PC-3 (cell line): Measurements from ENCODE around the gene CCDC78. TPM values are rescaled to one million over a fixed set of nuclear protein-coding genes. Genes with fewer than 3 reads are reported as not detected.

Experiments
- ATAC-seq: fragments of 200-7000 bp; cut with Tn5 transposase; 2 replicates; pipeline ENCODE4 v1.9.1; 2020; ENCODE audit warnings: mild to moderate bottlenecking, moderate library complexity
- BruUV-seq: library from RNA; stranded (reverse); fragments of 400-500 nt; replicated peaks from 2 replicates; lab custom pipeline; 2021; lab: Mats Ljungman, UMichigan
- CTCF ChIA-PET: fragments of 300-600 bp; sonication (Branson Sonifier 250); formaldehyde crosslinking; loops from one replicate; lab custom pipeline; 2022; ENCODE audit warnings: antibody characterized with exemption; lab: Charles Lee
- POLR2A ChIA-PET: fragments of 300-600 bp; sonication (Branson Sonifier 250); formaldehyde crosslinking; loops from one replicate; lab custom pipeline; 2022; ENCODE audit warnings: antibody characterized with exemption; ENCODE audit not compliant: unreplicated experiment; lab: Charles Lee
- DNase-seq: peaks from one replicate; pipeline ENCODE4 v3.0.0-alpha.2; 2015
- H2AFZ ChIP-seq: fragments of 300-600 bp; sonication (generic); 2 replicates; pipeline ENCODE4 v1.6.0; 2016; ENCODE audit warnings: antibody characterized with exemption, low read length
- H3F3A ChIP-seq: fragments of 300-600 bp; sonication (generic); one replicate; pipeline ENCODE4 v1.6.0; 2017; ENCODE audit warnings: antibody characterized with exemption, low read length, control low read depth, mild to moderate bottlenecking; ENCODE audit not compliant: unreplicated experiment
- H3K27ac ChIP-seq: fragments of 300-600 bp; sonication (generic); 2 replicates; pipeline ENCODE4 v1.5.1; 2016; ENCODE audit warnings: mild to moderate bottlenecking, low read length
- H3K27me3 ChIP-seq: fragments of 300-600 bp; sonication (generic); 2 replicates; pipeline ENCODE4 v1.6.1; 2016; ENCODE audit warnings: low read length, mixed read lengths
- H3K36me3 ChIP-seq: fragments of 300-600 bp; sonication (generic); 2 replicates; pipeline ENCODE4 v1.6.1; 2016; ENCODE audit warnings: low read depth, mixed run types, low read length, mixed read lengths
- H3K4me1 ChIP-seq: fragments of 300-600 bp; sonication (generic); 2 replicates; pipeline ENCODE4 v1.5.1; 2016; ENCODE audit warnings: low read length; ENCODE audit not compliant: insufficient read depth
- H3K4me2 ChIP-seq: fragments of 300-600 bp; sonication (generic); 2 replicates; pipeline ENCODE4 v1.6.0; 2016; ENCODE audit warnings: low read length
- H3K4me3 ChIP-seq: fragments of 300-600 bp; sonication (generic); 2 replicates; pipeline ENCODE4 v1.5.1; 2016; ENCODE audit warnings: mild to moderate bottlenecking, low read length, mixed read lengths
- H3K79me2 ChIP-seq: fragments of 300-600 bp; sonication (generic); 2 replicates; pipeline ENCODE4 v1.6.1; 2017; ENCODE audit warnings: low read length, mixed read lengths
- H3K9ac ChIP-seq: fragments of 300-600 bp; sonication (generic); 2 replicates; pipeline ENCODE4 v1.6.0; 2016; ENCODE audit warnings: mild to moderate bottlenecking, low read length
- H3K9me2 ChIP-seq: fragments of 300-600 bp; sonication (generic); replicated peaks from 2 replicates; pipeline ENCODE4 v1.6.1; 2016; ENCODE audit warnings: mixed run types, low read length, mixed read lengths
- H3K9me3 ChIP-seq: fragments of 300-600 bp; sonication (generic); 2 replicates; pipeline ENCODE4 v1.6.1; 2016; ENCODE audit warnings: low read length, mixed read lengths
- H4K20me1 ChIP-seq: fragments of 300-600 bp; sonication (generic); 2 replicates; pipeline ENCODE4 v1.6.1; 2016; ENCODE audit warnings: low read length, mixed read lengths
- EZH2 ChIP-seq: fragments of 300-600 bp; sonication (generic); IDR thresholded peaks from one replicate; pipeline ENCODE4 v1.6.1; 2017; ENCODE audit warnings: antibody characterized with exemption, mild to moderate bottlenecking, low read length; ENCODE audit not compliant: unreplicated experiment
- EZH2phosphoT487 ChIP-seq: fragments of 300-600 bp; sonication (generic); IDR thresholded peaks from 2 replicates; pipeline ENCODE4 v1.6.1; 2018; ENCODE audit warnings: mild to moderate bottlenecking, antibody characterized with exemption, low read length, borderline replicate concordance
- intact Hi-C: fragments of 100-400 bp; cut with micrococcal nuclease; formaldehyde crosslinking; loops from 2 replicates; pipeline ENCODE4 v1.9.0; 2023
- total RNA-seq: library from RNA; depleted of rRNA; stranded (reverse); fragments of >200 nt; gene quantifications from 2 replicates; pipeline ENCODE4 v1.2.3, GENCODE V29; 2014
- TF ChIP-seq, protein P1 (sequence below): fragments of 300-600 bp; sonication (generic); conservative IDR thresholded peaks from 2 replicates; pipeline ENCODE4 v1.5.1; 2017; ENCODE audit warnings: antibody characterized with exemption, low read depth, mild to moderate bottlenecking, low read length

The CCDC78 gene
- total RNA-seq, 1 experiment from 2014 or later = 3.3 TPM

DNA sequence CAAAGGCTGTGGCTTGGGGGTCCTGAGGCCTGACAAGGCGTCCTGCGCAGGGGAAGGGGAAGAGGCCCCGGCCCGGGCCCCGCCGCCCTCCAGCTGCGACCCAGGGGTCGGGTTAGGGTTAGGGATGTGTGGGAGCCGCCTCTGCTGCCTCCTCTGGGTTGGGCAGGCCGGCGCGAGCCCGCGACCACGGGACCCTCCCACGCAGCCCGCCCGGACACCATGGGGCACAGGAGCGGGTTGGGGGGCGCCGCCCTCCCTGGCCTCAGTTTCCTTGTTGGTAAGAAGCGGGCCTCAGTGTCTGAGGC, 14.2 kb upstream of the CCDC78 start:
- Histone ChIP-seq H3K79me2 (peaks cover 12% of the 10 kb centered on the region), H3K27ac (no peak overlapping the region), H2AFZ (peak overlapping the region; percentile 87), H3K4me3 (peak overlapping the region; percentile 89), H3K27me3 (no peaks in the 10 kb centered on the region), H3K36me3 (no peaks in the 10 kb centered on the region), H3K4me1 (peaks cover 5% of the 10 kb centered on the region; the same call in 1 of the 2 replicates), H3F3A (no peaks in the 10 kb centered on the region), H4K20me1 (no peaks in the 10 kb centered on the region), H3K4me2 (peak overlapping the region; percentile 97), H3K9me3 (no peaks in the 10 kb centered on the region), H3K9me2 (no peaks in the 10 kb centered on the region), H3K9ac (peak overlapping the region; percentile 79)
- no peak for DNase-seq
- TF ChIP-seq, protein P1, sequence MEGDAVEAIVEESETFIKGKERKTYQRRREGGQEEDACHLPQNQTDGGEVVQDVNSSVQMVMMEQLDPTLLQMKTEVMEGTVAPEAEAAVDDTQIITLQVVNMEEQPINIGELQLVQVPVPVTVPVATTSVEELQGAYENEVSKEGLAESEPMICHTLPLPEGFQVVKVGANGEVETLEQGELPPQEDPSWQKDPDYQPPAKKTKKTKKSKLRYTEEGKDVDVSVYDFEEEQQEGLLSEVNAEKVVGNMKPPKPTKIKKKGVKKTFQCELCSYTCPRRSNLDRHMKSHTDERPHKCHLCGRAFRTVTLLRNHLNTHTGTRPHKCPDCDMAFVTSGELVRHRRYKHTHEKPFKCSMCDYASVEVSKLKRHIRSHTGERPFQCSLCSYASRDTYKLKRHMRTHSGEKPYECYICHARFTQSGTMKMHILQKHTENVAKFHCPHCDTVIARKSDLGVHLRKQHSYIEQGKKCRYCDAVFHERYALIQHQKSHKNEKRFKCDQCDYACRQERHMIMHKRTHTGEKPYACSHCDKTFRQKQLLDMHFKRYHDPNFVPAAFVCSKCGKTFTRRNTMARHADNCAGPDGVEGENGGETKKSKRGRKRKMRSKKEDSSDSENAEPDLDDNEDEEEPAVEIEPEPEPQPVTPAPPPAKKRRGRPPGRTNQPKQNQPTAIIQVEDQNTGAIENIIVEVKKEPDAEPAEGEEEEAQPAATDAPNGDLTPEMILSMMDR = no peak
- TF ChIP-seq EZH2 = no peak
- no peak for TF ChIP-seq EZH2phosphoT487
- ChIA-PET POLR2A (no interaction called here), CTCF (no interaction called here)
- intact Hi-C loops = loop anchor here (5.0 kb wide), 1 partner anchor 42 kb away; no protein-coding TSS in a partner anchor
- peak; percentile 28 for ATAC-seq
- BruUV-seq = no TSS peak

DNA sequence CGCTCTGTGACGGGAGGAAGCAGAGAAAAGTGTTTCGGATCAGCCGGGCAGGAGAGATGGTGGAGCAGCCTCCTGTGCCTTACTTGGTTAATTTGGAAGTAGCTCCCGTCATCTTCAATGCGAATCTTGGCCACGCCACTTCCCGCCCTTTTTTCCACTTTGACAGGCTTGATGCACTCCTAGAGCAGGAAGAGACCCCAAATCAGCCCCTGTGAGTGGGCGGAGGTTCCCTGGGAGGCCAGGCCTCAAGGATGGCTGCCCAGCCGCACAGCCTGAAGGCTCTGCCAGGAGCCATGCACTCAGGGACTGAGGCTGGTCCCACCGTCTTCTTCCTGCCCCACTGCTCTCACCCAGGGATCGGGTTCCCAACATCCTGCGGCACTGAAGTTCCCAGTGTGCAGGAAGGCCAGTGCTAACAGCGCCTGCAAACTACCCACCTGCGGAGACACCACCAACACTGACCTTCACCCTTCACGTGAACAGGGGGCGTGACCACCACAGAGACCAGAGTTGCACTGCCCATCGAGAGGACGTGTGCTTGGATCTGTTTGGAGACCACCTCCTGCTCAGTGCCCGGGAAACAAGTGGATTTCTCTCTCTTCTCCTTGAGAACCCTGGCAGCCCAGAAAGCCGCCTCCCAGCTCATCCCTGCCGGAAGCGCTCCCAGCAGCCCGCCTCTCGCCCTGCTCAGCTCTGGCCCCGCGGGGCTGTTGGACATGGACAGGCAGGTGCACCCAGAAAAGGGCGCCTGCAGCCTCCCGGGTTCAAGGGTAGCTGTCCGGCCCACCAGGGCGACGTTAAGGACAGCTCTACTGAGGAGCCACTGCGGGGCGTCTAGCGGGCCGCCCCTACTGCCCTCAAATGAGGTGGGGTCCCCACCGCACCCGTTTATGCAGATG, 13.6 kb upstream of the CCDC78 start:
- H3K4me2 ChIP-seq = peak overlapping the region; percentile 97
- H3K4me3 ChIP-seq = peak overlapping the region; percentile 89
- peaks cover 12% of the 10 kb centered on the region for H3K79me2 ChIP-seq
- TSS peak; percentile 32 for BruUV-seq
- no peak overlapping the region for H3K27ac ChIP-seq
- DNase-seq (no peak), ATAC-seq (peak; percentile 37)
- H3F3A ChIP-seq = no peaks in the 10 kb centered on the region
- intact Hi-C loops = loop anchor here (5.0 kb wide), 1 partner anchor 42 kb away; no protein-coding TSS in a partner anchor
- H3K4me1 ChIP-seq = peaks cover 5% of the 10 kb centered on the region; the same call in 1 of the 2 replicates
- no peaks in the 10 kb centered on the region for H3K9me3 ChIP-seq
- no peaks in the 10 kb centered on the region for H3K36me3 ChIP-seq
- TF ChIP-seq EZH2phosphoT487 = no peak
- TF ChIP-seq, protein P1 = no peak
- TF ChIP-seq EZH2 = no peak
- CTCF ChIA-PET = interaction anchor here (0.5 kb wide), 1 partner anchor 48 kb away, joined by 6 read pairs; the partner anchor contains the start of gene RPUSD1
- no peaks in the 10 kb centered on the region for H3K9me2 ChIP-seq
- no peaks in the 10 kb centered on the region for H3K27me3 ChIP-seq
- H4K20me1 ChIP-seq = no peaks in the 10 kb centered on the region
- POLR2A ChIA-PET = no interaction called here
- H3K9ac ChIP-seq = peak overlapping the region; percentile 79
- H2AFZ ChIP-seq = peak overlapping the region; percentile 87; the same call in 1 of the 2 replicates
